ENCODE data around the gene STON1.

GRCh38 chr2:48483916-48484315 lies 46.0 kb upstream of the STON1 start:
- TF ChIP-seq POLR2A (IDR thresholded peaks at IDR 0.05): no peak
- TF ChIP-seq CTCF (IDR thresholded peaks at IDR 0.05): no peak

All from right lobe of liver (tissue), 4 donors.